HG03378 (cell line): ENCODE results near the gene PDE4B.
"Not testable (repeated sequence)": the region's sequence is repeated elsewhere in the genome, so short reads cannot be mapped to it uniquely, and the experiment has no call there.

Source experiments
- ATAC-seq: cut with Tn5 transposase; IDR thresholded peaks from one replicate; pipeline ENCODE4 v1.9.1; 2021; ENCODE audit warnings: mild to moderate bottlenecking, moderate library complexity; ENCODE audit not compliant: unreplicated experiment

Gene PDE4B

GRCh38 chr1:65990161-65990560 is 197.5 kb downstream of the PDE4B start:
- ATAC-seq = no peak

- no peak for ATAC-seq
Measured at GRCh38 chr1:65991694-65992093, 199.0 kb downstream of the PDE4B start.

GRCh38 chr1:65992165-65992821 is 199.6 kb downstream of the PDE4B start:
- ATAC-seq = no peak

- no peak for ATAC-seq
Measured at GRCh38 chr1:65992831-65993271, 200.2 kb downstream of the PDE4B start.

- no peak for ATAC-seq
Measured at GRCh38 chr1:65994223-65994622, 201.5 kb downstream of the PDE4B start.

- ATAC-seq = no peak
Measured at GRCh38 chr1:65995336-65995735, 202.6 kb downstream of the PDE4B start.

GRCh38 chr1:65995928-65996327 is 203.2 kb downstream of the PDE4B start:
- no peak for ATAC-seq

GRCh38 chr1:65997693-65998092 is 205.0 kb downstream of the PDE4B start:
- ATAC-seq = no peak

GRCh38 chr1:65998763-65999583 is 206.3 kb downstream of the PDE4B start:
- no peak for ATAC-seq

- ATAC-seq = no peak
Measured at GRCh38 chr1:66000033-66000637, 207.4 kb downstream of the PDE4B start.

- ATAC-seq = no peak
Measured at GRCh38 chr1:66003690-66004089, 211.0 kb downstream of the PDE4B start.

GRCh38 chr1:66006534-66006933 is 213.8 kb downstream of the PDE4B start:
- not testable (repeated sequence) for ATAC-seq

- no peak for ATAC-seq
Measured at GRCh38 chr1:66012106-66012784, 219.6 kb downstream of the PDE4B start.

- no peak for ATAC-seq
Measured at GRCh38 chr1:66013371-66013770, 220.7 kb downstream of the PDE4B start.

- no peak for ATAC-seq
Measured at GRCh38 chr1:66022904-66023620, 230.4 kb downstream of the PDE4B start.

- no peak for ATAC-seq
Measured at GRCh38 chr1:66025188-66025587, 232.5 kb downstream of the PDE4B start.

GRCh38 chr1:66028035-66028434 is 235.3 kb downstream of the PDE4B start:
- ATAC-seq = no peak

- no peak for ATAC-seq
Measured at GRCh38 chr1:66033781-66034180, 241.1 kb downstream of the PDE4B start.

GRCh38 chr1:66035616-66036245 is 243.0 kb downstream of the PDE4B start:
- no peak for ATAC-seq

GRCh38 chr1:66041654-66042053 is 249.0 kb downstream of the PDE4B start:
- no peak for ATAC-seq
